Stimulated activated CD4-positive, alpha-beta T cell treated with anti-CD3 and anti-CD28 coated beads, Interleukin-2, amount 100 ng/mL, for 4 hours (primary cell): ENCODE measurements around the gene IL5RA.

ENCODE experiments used
- DNase-seq: peaks from one replicate; pipeline ENCODE4 v3.0.0-alpha.2; 2020; ENCODE audit warnings: low read depth

The IL5RA gene

DNA sequence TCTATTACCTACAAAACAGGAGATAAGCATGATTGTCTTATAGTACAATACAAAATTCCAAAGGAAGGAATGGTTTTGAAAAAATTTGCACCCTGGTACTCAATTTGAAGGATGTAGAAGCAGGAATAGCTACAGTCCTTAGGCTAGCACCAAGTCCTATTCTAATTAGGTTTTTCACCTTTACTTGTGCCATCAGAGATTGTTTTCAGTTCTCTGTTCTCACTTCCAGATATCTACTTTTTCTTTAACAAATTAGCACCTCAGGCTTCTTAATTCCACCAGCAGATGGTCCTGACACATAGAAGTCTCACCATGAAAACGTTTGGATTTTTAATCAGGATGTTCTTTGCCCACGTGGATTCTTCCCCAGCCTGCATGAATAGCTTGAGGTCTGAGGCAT lies 43.8 kb downstream of the IL5RA start:
- no peak for DNase-seq

- no peak for DNase-seq
Measured at GRCh38 chr3:3065876-3066275, 44.3 kb downstream of the IL5RA start.

GRCh38 chr3:3064297-3064696 lies 45.9 kb downstream of the IL5RA start:
- no peak for DNase-seq

GRCh38 chr3:3059645-3060044 lies 50.5 kb downstream of the IL5RA start:
- DNase-seq = no peak

- no peak for DNase-seq
Measured at GRCh38 chr3:3053974-3054373, 56.2 kb downstream of the IL5RA start.

GRCh38 chr3:3038201-3038991 lies 71.8 kb downstream of the IL5RA start:
- DNase-seq = no peak

GRCh38 chr3:3037156-3037555 lies 73.0 kb downstream of the IL5RA start:
- no peak for DNase-seq

GRCh38 chr3:3031326-3031725 lies 78.8 kb downstream of the IL5RA start:
- DNase-seq = no peak

- DNase-seq = no peak
Measured at GRCh38 chr3:3027976-3028567, 82.1 kb downstream of the IL5RA start.

DNA sequence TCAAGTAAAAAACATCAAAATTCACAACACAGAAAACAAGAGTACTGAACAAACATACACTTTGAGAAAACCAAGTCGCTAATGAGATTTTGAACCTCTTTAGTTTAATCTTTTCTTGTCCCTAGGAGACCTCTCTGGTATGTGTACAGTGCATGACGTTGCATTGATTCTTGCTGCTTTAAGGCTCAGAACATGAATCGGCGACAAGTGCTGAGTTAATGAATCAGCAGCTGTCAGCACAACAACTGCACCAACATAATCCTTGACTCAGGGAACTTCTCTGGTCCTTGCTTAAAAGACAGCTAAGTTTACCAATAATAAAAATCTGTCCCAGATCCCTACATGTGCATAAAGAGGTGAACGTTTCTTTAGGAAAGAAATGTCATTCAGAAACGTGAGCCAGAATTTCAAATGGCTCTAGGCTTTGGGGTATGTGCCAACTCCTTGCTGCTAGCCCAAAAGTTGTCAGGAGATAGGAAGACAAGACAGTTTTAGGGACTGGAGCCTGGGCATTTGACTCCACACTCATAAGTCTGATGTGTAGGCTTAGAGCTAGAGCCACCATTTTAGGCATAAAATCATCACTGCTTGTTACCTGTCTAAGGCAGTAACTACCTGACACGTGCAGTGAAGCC lies 86.9 kb downstream of the IL5RA start:
- no peak for DNase-seq

DNA sequence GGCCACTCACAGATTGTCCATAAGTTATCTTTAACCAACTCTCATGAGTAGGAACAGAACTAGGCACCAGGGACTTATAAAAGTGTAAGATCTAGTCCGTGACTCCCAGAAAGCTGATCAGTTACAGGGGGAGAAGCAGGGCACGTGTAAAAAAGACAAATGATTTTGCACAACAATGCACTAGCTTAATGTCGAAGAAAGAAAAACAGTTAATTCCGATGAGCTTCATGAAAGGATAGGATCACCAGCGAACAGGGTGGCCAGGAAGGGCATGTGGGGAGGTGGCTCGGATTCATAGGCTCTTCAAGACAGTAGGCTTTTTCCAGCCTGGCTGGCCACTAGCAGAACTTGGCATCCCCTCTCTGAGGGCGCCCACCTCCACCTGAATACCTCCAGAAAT lies 90.0 kb downstream of the IL5RA start:
- DNase-seq = no peak
